HCT116 (cell line): ENCODE measurements around the gene AP2A1. TPM values are rescaled to one million over a fixed set of nuclear protein-coding genes. Genes with fewer than 3 reads are reported as not detected.

Source experiments
- EGR1 ChIP-seq: IDR thresholded peaks from 2 replicates; pipeline ENCODE4 v1.6.1; 2012; ENCODE audit warnings: low read depth
- ELF1 ChIP-seq: IDR thresholded peaks from 2 replicates; pipeline ENCODE4 v1.6.1; 2012; ENCODE audit warnings: low read depth, borderline replicate concordance
- EZH2 ChIP-seq: fragments of 200-600 bp; sonication (generic); IDR thresholded peaks from 2 replicates; pipeline ENCODE4 v1.6.1; 2017; ENCODE audit warnings: antibody characterized with exemption, mixed run types
- EZH2phosphoT487 ChIP-seq: fragments of 200-600 bp; IDR thresholded peaks from 2 replicates; pipeline ENCODE4 v1.6.1; 2018; ENCODE audit warnings: antibody characterized with exemption, borderline replicate concordance
- FOSL1 ChIP-seq: IDR thresholded peaks from 2 replicates; pipeline ENCODE4 v1.6.1; 2012; ENCODE audit warnings: low read depth
- SRF ChIP-seq: IDR thresholded peaks from 2 replicates; pipeline ENCODE4 v1.6.1; 2012; ENCODE audit warnings: low read depth
- YY1 ChIP-seq: IDR thresholded peaks from 2 replicates; pipeline ENCODE4 v1.6.1; 2011; ENCODE audit warnings: low read length, low read depth, moderate library complexity, mild to moderate bottlenecking; ENCODE audit not compliant: insufficient replicate concordance; ENCODE audit errors: extremely low read depth
- ZNF274 ChIP-seq: fragments of 200-500 bp; sonication (Bioruptor generic); IDR thresholded peaks from 2 replicates; pipeline ENCODE4 v1.6.1; 2014; ENCODE audit warnings: mild to moderate bottlenecking, low read depth, low read length, inconsistent platforms
- total RNA-seq: library from RNA; stranded (reverse); gene quantifications from one replicate; pipeline ENCODE4 v1.2.1, GENCODE V29; 2021; ENCODE audit not compliant: unreplicated experiment
- TF ChIP-seq, protein P1 (sequence below), 3 experiments: fragments of 200-600 bp in 1 of 3; sonication (generic) in 1 of 3; IDR thresholded peaks in 2 of 3; conservative IDR thresholded peaks in 1 of 3; 2 replicates each; pipeline ENCODE4 v1.5.1; 2012 to 2017; ENCODE audit warnings: low read depth in 2 of 3, low read length in 2 of 3, antibody characterized with exemption in 1 of 3, borderline replicate concordance in 1 of 3, control low read depth in 1 of 3, mild to moderate bottlenecking in 1 of 3, mixed read lengths in 1 of 3, mixed run types in 1 of 3, moderate library complexity in 1 of 3; ENCODE audit not compliant: insufficient read depth in 1 of 3
- TF ChIP-seq, protein P2 (sequence below): IDR thresholded peaks from 2 replicates; pipeline ENCODE4 v1.6.1; 2012
- TF ChIP-seq, protein P3 (sequence below): IDR thresholded peaks from 2 replicates; pipeline ENCODE4 v1.6.1; 2012

The AP2A1 gene
- total RNA-seq, 1 experiment from 2014 or later: 102 TPM

DNA sequence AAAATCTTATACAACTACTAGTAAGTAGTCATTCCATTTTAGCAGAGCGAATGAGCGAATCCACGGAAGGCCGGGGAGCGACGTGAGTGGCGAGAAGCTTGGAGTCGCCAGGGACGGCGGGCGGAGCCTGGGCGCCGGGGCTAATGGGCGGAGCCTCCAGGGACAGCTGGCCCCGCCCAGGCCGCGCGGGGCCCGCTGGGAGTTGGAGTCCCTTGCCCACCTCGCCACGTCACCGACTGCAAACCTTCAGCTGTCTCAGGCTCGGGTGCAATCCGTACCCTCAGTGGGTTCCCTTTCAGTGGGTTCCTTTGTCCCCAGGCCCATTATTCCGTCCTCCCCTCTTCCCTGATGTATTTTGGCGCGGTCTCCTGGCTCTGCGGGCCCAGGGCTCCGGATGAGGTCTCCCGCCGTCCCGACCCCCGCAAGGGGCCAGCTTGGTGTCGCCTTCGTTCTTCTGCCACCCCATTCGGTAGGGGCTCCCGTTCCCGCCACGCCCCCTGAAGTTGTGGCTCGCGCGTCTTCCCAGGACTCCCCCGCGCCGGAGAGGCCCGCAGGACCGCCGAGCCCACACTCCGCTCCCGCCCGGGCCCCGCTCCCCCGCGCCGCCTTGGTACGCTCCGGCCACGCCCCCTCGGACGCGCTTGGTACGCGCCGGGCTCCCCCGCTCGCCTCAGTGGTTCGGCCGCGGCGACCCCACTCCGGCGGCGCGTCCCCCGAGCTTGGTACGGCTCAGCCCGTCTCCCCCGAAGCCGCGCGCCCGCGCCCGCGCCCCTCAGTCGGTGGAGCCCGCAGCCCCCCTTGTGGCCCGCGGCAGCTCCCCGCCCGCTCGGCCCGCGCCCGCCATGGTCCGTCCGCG, 83.9 kb downstream of the AP2A1 start, which contains the start of gene PTOV1 (continued):
- TF ChIP-seq EGR1 (no peak; the same call in 1 of the 2 replicates), SRF (peak; percentile 76), ZNF274 (no peak), YY1 (peak; percentile 38), ELF1 (no peak), EZH2phosphoT487 (no peak), FOSL1 (no peak), EZH2 (no peak)
- TF ChIP-seq, protein P1, sequence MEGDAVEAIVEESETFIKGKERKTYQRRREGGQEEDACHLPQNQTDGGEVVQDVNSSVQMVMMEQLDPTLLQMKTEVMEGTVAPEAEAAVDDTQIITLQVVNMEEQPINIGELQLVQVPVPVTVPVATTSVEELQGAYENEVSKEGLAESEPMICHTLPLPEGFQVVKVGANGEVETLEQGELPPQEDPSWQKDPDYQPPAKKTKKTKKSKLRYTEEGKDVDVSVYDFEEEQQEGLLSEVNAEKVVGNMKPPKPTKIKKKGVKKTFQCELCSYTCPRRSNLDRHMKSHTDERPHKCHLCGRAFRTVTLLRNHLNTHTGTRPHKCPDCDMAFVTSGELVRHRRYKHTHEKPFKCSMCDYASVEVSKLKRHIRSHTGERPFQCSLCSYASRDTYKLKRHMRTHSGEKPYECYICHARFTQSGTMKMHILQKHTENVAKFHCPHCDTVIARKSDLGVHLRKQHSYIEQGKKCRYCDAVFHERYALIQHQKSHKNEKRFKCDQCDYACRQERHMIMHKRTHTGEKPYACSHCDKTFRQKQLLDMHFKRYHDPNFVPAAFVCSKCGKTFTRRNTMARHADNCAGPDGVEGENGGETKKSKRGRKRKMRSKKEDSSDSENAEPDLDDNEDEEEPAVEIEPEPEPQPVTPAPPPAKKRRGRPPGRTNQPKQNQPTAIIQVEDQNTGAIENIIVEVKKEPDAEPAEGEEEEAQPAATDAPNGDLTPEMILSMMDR (IDR thresholded peaks at IDR 0.05 in 2 of 3, conservative IDR thresholded peaks at IDR 0.05 in 1 of 3; ENCODE audit: borderline replicate concordance in 1 of 3, insufficient read depth in 1 of 3, low read depth in 2 of 3, low read length in 2 of 3): no peak
- TF ChIP-seq, protein P2, sequence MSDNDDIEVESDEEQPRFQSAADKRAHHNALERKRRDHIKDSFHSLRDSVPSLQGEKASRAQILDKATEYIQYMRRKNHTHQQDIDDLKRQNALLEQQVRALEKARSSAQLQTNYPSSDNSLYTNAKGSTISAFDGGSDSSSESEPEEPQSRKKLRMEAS: peak; percentile 73; the same call in 1 of the 2 replicates
- TF ChIP-seq, protein P3, sequence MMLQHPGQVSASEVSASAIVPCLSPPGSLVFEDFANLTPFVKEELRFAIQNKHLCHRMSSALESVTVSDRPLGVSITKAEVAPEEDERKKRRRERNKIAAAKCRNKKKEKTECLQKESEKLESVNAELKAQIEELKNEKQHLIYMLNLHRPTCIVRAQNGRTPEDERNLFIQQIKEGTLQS: no peak
